Left lung (tissue), 10 donors: Measurements from ENCODE around the gene PRPF19. TPM values are rescaled to one million over a fixed set of nuclear protein-coding genes. Genes with fewer than 3 reads are reported as not detected.

Source experiments
- ATAC-seq: fragments of 200-7000 bp; cut with Tn5 transposase; one replicate; pipeline ENCODE4 v1.9.1; 2020; ENCODE audit warnings: moderate library complexity
- DNase-seq, 4 donors: peaks; one replicate each; pipeline ENCODE4 v3.0.0-alpha.2; 2013 to 2020
- H3K27ac ChIP-seq, 2 donors: fragments of 200-600 bp; sonication (generic) in 1 of 2; one replicate each; pipeline versions ENCODE4 v1.5.0 to v1.8.0; 2020 to 2021
- H3K27me3 ChIP-seq, 2 donors: fragments of 200-600 bp; sonication (generic) in 1 of 2; one replicate each; pipeline versions ENCODE4 v1.5.0 to v1.8.0; 2020 to 2021
- H3K36me3 ChIP-seq, 2 donors: fragments of 200-600 bp; sonication (generic) in 1 of 2; one replicate each; pipeline versions ENCODE4 v1.5.0 to v1.8.0; 2020 to 2021
- H3K4me1 ChIP-seq, 2 donors: fragments of 200-600 bp; one replicate each; pipeline ENCODE4 v1.8.0; 2021
- H3K4me3 ChIP-seq, 2 donors: fragments of 200-600 bp; sonication (generic) in 1 of 2; one replicate each; pipeline versions ENCODE4 v1.5.0 to v1.8.0; 2020 to 2021; ENCODE audit warnings: mild to moderate bottlenecking in 1 of 2
- H3K9me3 ChIP-seq, 2 donors: fragments of 200-600 bp; sonication (generic) in 1 of 2; one replicate each; pipeline versions ENCODE4 v1.5.0 to v1.8.0; 2020 to 2021
- CTCF ChIP-seq, 2 donors: fragments of 200-600 bp; sonication (generic) in 1 of 2; IDR thresholded peaks; one replicate each; pipeline versions ENCODE4 v1.5.0 to v1.8.0; 2021; ENCODE audit warnings: antibody characterized with exemption in 2 of 2
- intact Hi-C, 2 donors: fragments of 100-400 bp; cut with DNase I; formaldehyde crosslinking; loops; one replicate each; pipeline versions ENCODE4 v1.11.2 to v1.14.2; 2022
- polyA plus RNA-seq, 6 donors: library from polyadenylated mRNA; unstranded; fragments of 120-200 nt; gene quantifications; one replicate each; pipeline ENCODE4 v1.2.1, GENCODE V29; 2013; ENCODE audit not compliant: insufficient read length in 6 of 6
- total RNA-seq, 2 donors: library from RNA; stranded (reverse); fragmentation: NEBNext Ultra II Directional; extraction: Animal tissue kit (Norgen Biotek cat#: 25700); gene quantifications; one replicate each; pipeline ENCODE4 v1.2.1, GENCODE V29; 2021
- donor health status: DM: no; HTN: yes; CAD: no.
- donor health status: DM: no; HTN: no; CAD: no.

The PRPF19 gene
- total and polyA plus RNA-seq, 8 donors: 49.1 to 144 (median 117) TPM

- Histone ChIP-seq H3K36me3 (peaks cover 0 to 33% of the 10 kb centered on the region in 2 donors), H3K27ac (no peak overlapping the region), H3K4me3 (peak overlapping the region in 1 of 2 donors; percentile 90), H3K9me3 (no peaks in the 10 kb centered on the region), H3K27me3 (no peaks in the 10 kb centered on the region), H3K4me1 (peaks cover 23 to 47% of the 10 kb centered on the region in 2 donors)
- ATAC-seq (no peak), DNase-seq (no peak)
- intact Hi-C loops: no loop called here
- no peak for TF ChIP-seq CTCF (IDR thresholded peaks at IDR 0.05)
Measured at GRCh38 chr11:60844045-60844869, 62.1 kb downstream of the PRPF19 start.

- DNase-seq: no peak
- Histone ChIP-seq H3K27ac (peak overlapping the region in 1 of 2 donors; percentile 55), H3K9me3 (no peaks in the 10 kb centered on the region), H3K4me1 (peaks cover 23 to 47% of the 10 kb centered on the region in 2 donors), H3K36me3 (peaks cover 0 to 20% of the 10 kb centered on the region in 2 donors), H3K4me3 (peak overlapping the region; percentile 81 to 90), H3K27me3 (no peaks in the 10 kb centered on the region)
- no peak for ATAC-seq
- intact Hi-C loops: no loop called here
- TF ChIP-seq CTCF (IDR thresholded peaks at IDR 0.05): no peak
Measured at GRCh38 chr11:60842668-60843600, 63.5 kb downstream of the PRPF19 start.

- no peaks in the 10 kb centered on the region for H3K9me3 ChIP-seq
- H3K27ac ChIP-seq: peak within 1 kb of the TSS; percentile 55 to 59
- H3K4me3 ChIP-seq: peak within 1 kb of the TSS; percentile 81 to 90
- H3K4me1 ChIP-seq: peaks cover 23 to 47% of the 10 kb centered on the region in 2 donors
- intact Hi-C loops: no loop called here
- DNase-seq: peak; percentile 96 to 98 (median 98)
- peaks cover 0 to 1% of the 10 kb centered on the region in 2 donors for H3K27me3 ChIP-seq
- peak; percentile 96 for ATAC-seq
- no peak for TF ChIP-seq CTCF (IDR thresholded peaks at IDR 0.05)
- peaks cover 0 to 14% of the 10 kb centered on the region in 2 donors for H3K36me3 ChIP-seq
Measured at GRCh38 chr11:60841797-60842667, 64.4 kb downstream of the PRPF19 start, which contains the start of gene CCDC86. CCDC86 (plus strand) TSS chr11:60842113; CDS start chr11:60842125, 12 bp downstream.

Other genes with a start within 250 kb of the PRPF19 start
- gene MS4A8, start 207.0 kb downstream of the PRPF19 start, total RNA-seq: 10 to 100 TPM in 1 of 2 donors, not detected in 1; 11.8 TPM
- 10 to 100 TPM in 4 of 6 donors, 1 to 10 TPM in 2; 4.9 to 18.1 (median 14.4) TPM for gene MS4A8, start 207.0 kb downstream of the PRPF19 start, polyA plus RNA-seq
- not detected for gene MS4A18, start 181.9 kb downstream of the PRPF19 start, total RNA-seq
- not detected for gene MS4A18, start 181.9 kb downstream of the PRPF19 start, polyA plus RNA-seq
- 10 to 100 TPM in 1 of 2 donors, 1 to 10 TPM in 1; 8.7 to 13.4 TPM for gene MS4A15, start 149.7 kb downstream of the PRPF19 start, total RNA-seq
- gene MS4A15, start 149.7 kb downstream of the PRPF19 start, polyA plus RNA-seq: not detected
- not detected for gene MS4A10, start 121.3 kb downstream of the PRPF19 start, total RNA-seq
- gene MS4A10, start 121.3 kb downstream of the PRPF19 start, polyA plus RNA-seq: under 1 TPM in 5 of 6 donors, not detected in 1; 0.08 to 0.13 (median 0.10) TPM
- gene CCDC86, start 64.5 kb downstream of the PRPF19 start, total RNA-seq: 10 to 100 TPM; 10.2 to 23.1 TPM
- 10 to 100 TPM; 12.5 to 21.0 (median 16.5) TPM for gene CCDC86, start 64.5 kb downstream of the PRPF19 start, polyA plus RNA-seq
- gene PTGDR2, start 50.6 kb downstream of the PRPF19 start, total RNA-seq: under 1 TPM in 1 of 2 donors, not detected in 1; 0.21 TPM
- under 1 TPM; 0.17 to 0.41 (median 0.21) TPM for gene PTGDR2, start 50.6 kb downstream of the PRPF19 start, polyA plus RNA-seq
- not detected for gene ZP1, start 39.0 kb downstream of the PRPF19 start, total RNA-seq
- gene ZP1, start 39.0 kb downstream of the PRPF19 start, polyA plus RNA-seq: under 1 TPM in 1 of 6 donors, not detected in 5; 0.11 TPM
- gene TMEM109, start 7.6 kb upstream of the PRPF19 start, total RNA-seq: 100 to 1,000 TPM; 105 to 130 TPM
- gene TMEM109, start 7.6 kb upstream of the PRPF19 start, polyA plus RNA-seq: 100 to 1,000 TPM in 1 of 6 donors, 10 to 100 TPM in 5; 82.9 to 100 (median 91.5) TPM
- 10 to 100 TPM; 12.3 to 37.1 TPM for gene TMEM132A, start 17.9 kb upstream of the PRPF19 start, total RNA-seq
- gene TMEM132A, start 17.9 kb upstream of the PRPF19 start, polyA plus RNA-seq: 10 to 100 TPM; 41.8 to 67.8 (median 47.7) TPM
- gene SLC15A3, start 45.6 kb upstream of the PRPF19 start, total RNA-seq: 10 to 100 TPM; 60.4 to 96.4 TPM
- 10 to 100 TPM; 13.8 to 23.1 (median 17.2) TPM for gene SLC15A3, start 45.6 kb upstream of the PRPF19 start, polyA plus RNA-seq
- 1 to 10 TPM; 1.7 to 6.3 TPM for gene CD6, start 65.1 kb upstream of the PRPF19 start, total RNA-seq
- 1 to 10 TPM in 3 of 6 donors, under 1 TPM in 3; 0.66 to 2.0 (median 1.3) TPM for gene CD6, start 65.1 kb upstream of the PRPF19 start, polyA plus RNA-seq
- gene CD5, start 195.9 kb upstream of the PRPF19 start, total RNA-seq: 1 to 10 TPM in 1 of 2 donors, under 1 TPM in 1; 0.79 to 4.0 TPM
- gene CD5, start 195.9 kb upstream of the PRPF19 start, polyA plus RNA-seq: under 1 TPM; 0.20 to 0.51 (median 0.32) TPM